GM12878 (cell line): Measurements from ENCODE around the gene OPN1MW3. TPM values are rescaled to one million over a fixed set of nuclear protein-coding genes. Genes with fewer than 3 reads are reported as not detected.
"Not testable (repeated sequence)": the region's sequence is repeated elsewhere in the genome, so short reads cannot be mapped to it uniquely, and the experiment has no call there.

Experiments used
- ATAC-seq: fragments of 200-7000 bp; cut with Tn5 transposase; 3 replicates; pipeline ENCODE4 v1.9.1; 2020; ENCODE audit warnings: mild to moderate bottlenecking, moderate library complexity
- BruUV-seq: library from RNA; stranded (reverse); fragments of 400-500 nt; replicated peaks from 2 replicates; lab custom pipeline; 2021; lab: Mats Ljungman, UMichigan
- CTCF ChIA-PET: fragments of 300-600 bp; sonication (Branson Sonifier 250); formaldehyde crosslinking; extraction: SDS; loops from one replicate; lab custom pipeline; 2021; ENCODE audit warnings: inconsistent platforms; lab: Yijun Ruan, JAX
- POLR2A ChIA-PET: fragments of 350-600 bp; formaldehyde crosslinking; extraction: SDS; loops from one replicate; lab custom pipeline; 2021; ENCODE audit warnings: inconsistent platforms; lab: Charles Lee
- RAD21 ChIA-PET: fragments of 300-600 bp; sonication (Branson Sonifier 250); formaldehyde crosslinking; loops from one replicate; lab custom pipeline; 2023; ENCODE audit warnings: antibody characterized with exemption; ENCODE audit not compliant: unreplicated experiment; lab: Charles Lee
- SMC1A ChIA-PET: fragments of 300-600 bp; sonication (Branson Sonifier 250); formaldehyde crosslinking; loops from one replicate; lab custom pipeline; 2023; ENCODE audit not compliant: unreplicated experiment, uncharacterized antibody; lab: Charles Lee
- DNase-seq: peaks from one replicate; pipeline ENCODE4 v3.0.0-alpha.2; 2011; ENCODE audit warnings: low read depth, low spot score
- FAIRE-seq: peaks from 3 replicates; lab custom pipeline; 2011; peaks lifted over from hg19 to GRCh38; lab: Jason Lieb, UNC
- H2AFZ ChIP-seq: 2 replicates; pipeline ENCODE4 v1.6.0; 2011; ENCODE audit warnings: low read depth, low read length, control low read depth; ENCODE audit not compliant: control insufficient read depth
- H3K27ac ChIP-seq: 2 replicates; pipeline ENCODE4 v1.5.1; 2011; ENCODE audit warnings: control low read depth; ENCODE audit not compliant: control insufficient read depth, insufficient read depth
- H3K27me3 ChIP-seq, 2 experiments: replicated peaks in 1 of 2; 2 replicates each; pipeline versions ENCODE4 v1.6.0 to v1.6.1; 2011; ENCODE audit warnings: low read length in 1 of 2; ENCODE audit not compliant: control insufficient read depth in 2 of 2, insufficient read depth in 2 of 2
- H3K36me3 ChIP-seq, 2 experiments: 2 replicates each; pipeline ENCODE4 v1.5.1; 2011; ENCODE audit warnings: low read length in 1 of 2; ENCODE audit not compliant: control insufficient read depth in 2 of 2, insufficient read depth in 2 of 2
- H3K4me1 ChIP-seq: 2 replicates; pipeline ENCODE4 v1.6.1; 2011; ENCODE audit warnings: mild to moderate bottlenecking, low read length, moderate library complexity, mixed read lengths; ENCODE audit not compliant: control insufficient read depth, insufficient read depth
- H3K4me2 ChIP-seq: 2 replicates; pipeline ENCODE4 v1.6.0; 2011; ENCODE audit warnings: control low read depth; ENCODE audit not compliant: control insufficient read depth, insufficient read depth
- H3K4me3 ChIP-seq: fragments of 200-600 bp; sonication (generic); 2 replicates; pipeline ENCODE4 v1.5.1; 2016
- H3K79me2 ChIP-seq: 2 replicates; pipeline ENCODE4 v1.6.0; 2011; ENCODE audit warnings: low read length; ENCODE audit not compliant: control insufficient read depth, insufficient read depth
- H3K9ac ChIP-seq: 2 replicates; pipeline ENCODE4 v1.8.0; 2011; ENCODE audit warnings: low read length, control low read depth, mixed read lengths; ENCODE audit not compliant: control insufficient read depth, insufficient read depth
- H3K9me3 ChIP-seq: replicated peaks from 3 replicates; pipeline ENCODE4 v1.5.1; 2011; ENCODE audit warnings: mild to moderate bottlenecking, low read length; ENCODE audit not compliant: control insufficient read depth, insufficient read depth
- H4K20me1 ChIP-seq: 2 replicates; pipeline ENCODE4 v1.6.0; 2011; ENCODE audit not compliant: control insufficient read depth, insufficient read depth
- whole genome bisulfite sequencing: methylation state at CpG from one replicate; pipeline ENCODE4 v1.1.6; 2016; ENCODE audit warnings: low lambda C conversion rate; ENCODE audit not compliant: insufficient replicate concordance, insufficient coverage; ENCODE audit errors: missing lambda C conversion rate; 5-methylcytosine and 5-hydroxymethylcytosine counted together
- in situ Hi-C: fragments of 300-500 bp; cut with MboI; formaldehyde crosslinking; loops from 9 replicates; pipeline ENCODE4 v1.14.3; 2018; ENCODE audit warnings: mixed read lengths
- intact Hi-C: fragments of 100-400 bp; cut with micrococcal nuclease; formaldehyde crosslinking; loops from one replicate; pipeline ENCODE4 v1.14.2; 2022; ENCODE audit not compliant: unreplicated experiment
- polyA plus RNA-seq, 11 experiments: library from polyadenylated mRNA; depleted of rRNA in 4 of 11; unstranded in 6 of 11; stranded (reverse) in 5 of 11; fragments of >200 nt; fragmentation: Nextera tagmentation in 4 of 11; fragmentation: Illumina TruSeq in 1 of 11; extraction: Ambion mirVana in 4 of 11; extraction: Trizol in 1 of 11; gene quantifications; 1 replicate in 1 of 11; 2 replicates in 10 of 11; pipeline versions ENCODE4 v1.2.1 to v1.2.3, GENCODE V29; 2011 to 2016; ENCODE audit warnings: inconsistent platforms in 2 of 11, missing spikeins in 2 of 11, low read depth in 1 of 11
- total RNA-seq, 4 experiments: library from RNA; depleted of rRNA in 3 of 4; stranded (reverse); fragments of >200 nt in 3 of 4; fragmentation: Illumina TruSeq in 1 of 4; extraction: Trizol in 1 of 4; gene quantifications; 2 replicates each; pipeline versions ENCODE4 v1.2.1 to v1.2.3, GENCODE V29; 2013 to 2021

The OPN1MW3 gene
- total and polyA plus RNA-seq, 10 of the 15 experiments (the other 5 are each of a cell fraction or from before 2014, with no cell fraction given) = not detected

DNA sequence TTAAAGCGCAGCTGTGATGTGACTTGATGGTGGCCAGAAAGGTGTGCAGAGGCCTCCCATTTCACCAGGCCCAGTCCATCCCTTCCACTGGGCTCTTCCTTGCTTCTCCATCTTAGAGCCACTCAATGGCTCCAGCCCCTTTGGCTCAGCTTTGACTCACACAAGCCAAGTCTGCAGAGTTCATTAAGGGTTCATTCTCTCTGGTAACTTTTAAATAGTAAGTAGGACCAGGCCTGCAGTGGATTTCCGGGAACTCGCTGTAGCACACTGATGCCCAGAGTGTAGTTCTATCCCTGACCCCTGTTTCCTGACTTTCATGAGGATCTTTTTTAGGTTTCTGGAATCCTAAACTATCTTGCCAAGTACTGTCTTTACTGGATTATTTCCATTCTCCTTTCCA lies 11.9 kb downstream of the OPN1MW3 start:
- POLR2A ChIA-PET, ATAC-seq, H3K27ac ChIP-seq, in situ Hi-C loops, H3K4me1 ChIP-seq, H3K27me3 ChIP-seq, H3K4me2 ChIP-seq, BruUV-seq, H3K9me3 ChIP-seq, DNase-seq, H3K4me3 ChIP-seq, intact Hi-C loops, FAIRE-seq, H4K20me1 ChIP-seq, RAD21 ChIA-PET, H2AFZ ChIP-seq, SMC1A ChIA-PET, CTCF ChIA-PET, H3K9ac ChIP-seq, H3K36me3 ChIP-seq, H3K79me2 ChIP-seq: not testable (repeated sequence)
- WGBS = no CpG with 5 or more reads among the region's 3 CpGs

DNA sequence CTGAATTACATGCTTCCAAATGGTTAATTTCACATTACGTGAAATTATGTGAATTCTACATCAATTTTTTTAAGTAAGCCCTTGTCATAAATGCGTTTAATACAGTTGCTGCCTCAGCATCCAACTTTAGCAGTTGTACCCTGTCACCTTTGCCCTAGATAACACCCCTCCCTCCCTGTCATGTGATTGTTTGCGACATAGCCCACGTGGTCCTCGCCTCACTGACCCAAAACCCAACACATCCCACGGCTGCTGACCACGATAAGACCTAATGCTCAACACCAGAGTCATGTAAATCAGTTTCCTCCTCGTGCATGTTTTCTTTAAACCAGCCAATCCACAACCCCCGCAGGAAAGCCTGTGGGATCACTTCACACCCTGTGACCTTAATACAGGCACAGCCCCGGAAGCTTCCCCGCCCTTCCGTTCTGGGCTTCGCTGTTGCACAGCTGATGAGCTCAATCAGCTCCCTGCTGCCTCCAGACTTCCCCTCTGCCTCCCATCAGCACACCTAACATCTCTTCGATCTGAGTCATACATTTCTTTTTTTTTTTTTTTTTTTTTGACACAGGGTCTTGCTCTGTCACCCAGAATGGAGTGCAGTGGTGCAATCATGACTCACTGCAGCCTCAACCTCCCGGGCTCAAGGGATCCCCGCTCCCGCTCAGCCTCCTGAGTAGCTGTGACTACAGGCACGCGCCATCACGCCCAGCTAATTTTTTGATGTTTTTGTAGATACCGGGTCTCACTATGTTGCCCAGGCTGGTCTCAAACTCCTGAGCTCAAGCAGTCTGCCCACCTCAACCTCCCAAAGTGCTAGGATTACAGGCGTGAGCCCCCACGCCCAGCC lies 27.3 kb downstream of the OPN1MW3 start:
- H3K27ac ChIP-seq, H4K20me1 ChIP-seq, H2AFZ ChIP-seq, POLR2A ChIA-PET, H3K27me3 ChIP-seq, BruUV-seq, H3K4me1 ChIP-seq, CTCF ChIA-PET, H3K9ac ChIP-seq, H3K36me3 ChIP-seq, H3K4me3 ChIP-seq, FAIRE-seq, SMC1A ChIA-PET, H3K4me2 ChIP-seq, in situ Hi-C loops, intact Hi-C loops, H3K9me3 ChIP-seq, DNase-seq, H3K79me2 ChIP-seq, RAD21 ChIA-PET: not testable (repeated sequence)
- no CpG with 5 or more reads among the region's 23 CpGs for WGBS
- peak; percentile 76 for ATAC-seq

DNA sequence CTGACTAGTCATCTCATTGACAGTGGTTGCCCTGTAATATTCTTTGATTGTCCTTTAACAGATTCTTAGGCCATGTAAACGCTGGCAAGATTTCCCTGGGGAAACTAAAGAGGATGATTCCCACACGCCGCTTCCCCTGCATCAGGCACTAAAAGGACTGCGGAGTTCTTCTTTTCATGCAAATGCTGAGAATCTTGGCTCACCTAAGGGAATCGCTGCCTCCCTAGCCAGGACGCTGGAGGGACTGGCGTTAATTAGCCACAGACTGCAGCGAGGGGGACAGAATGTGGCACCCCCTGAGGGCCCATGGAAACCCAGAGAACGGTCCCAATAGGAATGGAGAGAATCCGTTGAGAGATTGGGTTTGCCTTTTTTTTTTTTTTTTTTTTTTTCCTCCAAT lies 29.0 kb downstream of the OPN1MW3 start:
- H3K27me3 ChIP-seq, DNase-seq, FAIRE-seq, H4K20me1 ChIP-seq, SMC1A ChIA-PET, H3K4me3 ChIP-seq, intact Hi-C loops, H3K79me2 ChIP-seq, H2AFZ ChIP-seq, POLR2A ChIA-PET, H3K9me3 ChIP-seq, CTCF ChIA-PET, H3K9ac ChIP-seq, H3K27ac ChIP-seq, RAD21 ChIA-PET, BruUV-seq, H3K36me3 ChIP-seq, ATAC-seq, H3K4me1 ChIP-seq, H3K4me2 ChIP-seq, in situ Hi-C loops: not testable (repeated sequence)
- no CpG with 5 or more reads among the region's 10 CpGs for WGBS
